Activated CD4-positive, CD25-positive, alpha-beta regulatory T cell treated with anti-CD3 and anti-CD28 coated beads, Interleukin-2, amount 50 U/mL, for 24 hours (primary cell): ENCODE measurements around the gene LILRA2.
"Not testable (repeated sequence)": the region's sequence is repeated elsewhere in the genome, so short reads cannot be mapped to it uniquely, and the experiment has no call there.

Source experiments
- ATAC-seq, 2 donors: fragments of 150-1000 bp; cut with Tn5 transposase; one replicate each; pipeline ENCODE4 v1.10.0; 2021; ENCODE audit warnings: mild to moderate bottlenecking in 1 of 2, moderate library complexity in 1 of 2

LILRA2 gene

DNA sequence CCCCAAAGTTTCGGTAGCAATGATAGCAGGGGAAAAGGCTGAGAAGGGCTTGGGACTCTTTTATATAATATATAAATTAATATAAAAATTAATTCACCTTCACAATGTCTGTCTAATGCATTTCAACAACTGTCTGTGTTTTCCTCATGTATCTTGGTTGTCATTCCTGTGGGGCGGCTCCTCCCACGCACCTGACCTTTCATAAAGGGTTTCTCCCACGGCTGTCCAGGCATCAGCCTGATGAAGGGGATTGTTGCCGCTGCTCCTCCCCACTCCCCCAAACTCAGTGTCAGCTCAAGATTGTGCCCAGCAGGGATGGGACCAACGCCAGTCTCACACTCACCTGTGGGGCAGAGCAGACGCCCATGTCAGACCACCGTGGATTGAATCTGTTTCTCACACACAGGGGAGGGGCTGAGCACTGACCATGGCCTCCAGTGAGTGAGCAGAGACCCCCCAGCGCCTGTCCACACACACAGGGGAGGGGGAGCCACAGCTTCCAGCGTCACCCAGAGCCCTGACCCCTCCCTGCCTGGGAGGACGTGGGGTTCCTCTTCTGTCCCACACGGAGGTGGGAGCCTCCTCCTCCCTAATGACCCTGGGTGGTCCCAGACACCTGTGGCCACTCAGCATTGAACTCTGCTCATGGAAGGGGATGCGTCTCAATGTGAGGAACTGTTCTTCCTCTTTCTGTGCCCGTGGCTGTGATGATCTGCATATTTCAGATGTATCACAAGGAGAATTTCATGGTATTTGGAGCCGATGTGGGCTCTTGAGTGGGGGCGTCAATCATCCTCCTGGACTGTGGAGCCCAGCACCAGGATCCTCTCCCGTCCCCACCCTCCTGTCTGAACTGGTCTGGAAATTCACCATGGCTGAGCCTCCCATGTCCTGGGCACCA, 1.6 kb upstream of the LILRA2 start:
- not testable (repeated sequence) for ATAC-seq

DNA sequence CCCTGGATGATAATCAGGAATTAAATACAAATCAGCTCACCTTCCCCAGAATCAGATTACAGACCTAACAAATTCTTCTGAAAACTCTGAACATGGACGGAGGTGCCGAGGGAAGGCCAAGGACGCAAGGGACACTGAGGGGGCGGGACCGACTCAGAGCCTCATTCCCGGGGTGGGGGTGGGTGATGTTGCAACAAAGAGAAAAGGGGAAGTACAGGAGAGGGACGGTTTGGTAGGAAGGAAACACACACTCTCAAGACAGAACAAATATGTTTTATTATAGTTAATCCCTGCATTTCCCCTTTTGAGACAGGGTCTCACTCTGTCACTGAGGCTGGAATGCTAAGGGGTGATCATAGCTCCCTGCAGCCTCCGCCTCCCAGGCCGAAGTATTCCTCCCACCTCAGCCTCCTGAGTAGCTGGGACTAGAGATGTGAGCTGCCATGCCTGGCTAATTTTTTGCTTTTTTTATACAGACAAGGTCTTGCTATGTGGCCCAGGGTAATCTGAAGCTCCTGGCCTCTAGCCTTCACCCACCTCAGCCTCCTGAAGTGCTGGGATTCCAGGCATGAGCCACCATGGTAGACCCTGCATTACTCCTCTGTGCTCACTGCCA, 786 bp upstream of the LILRA2 start:
- no peak for ATAC-seq

DNA sequence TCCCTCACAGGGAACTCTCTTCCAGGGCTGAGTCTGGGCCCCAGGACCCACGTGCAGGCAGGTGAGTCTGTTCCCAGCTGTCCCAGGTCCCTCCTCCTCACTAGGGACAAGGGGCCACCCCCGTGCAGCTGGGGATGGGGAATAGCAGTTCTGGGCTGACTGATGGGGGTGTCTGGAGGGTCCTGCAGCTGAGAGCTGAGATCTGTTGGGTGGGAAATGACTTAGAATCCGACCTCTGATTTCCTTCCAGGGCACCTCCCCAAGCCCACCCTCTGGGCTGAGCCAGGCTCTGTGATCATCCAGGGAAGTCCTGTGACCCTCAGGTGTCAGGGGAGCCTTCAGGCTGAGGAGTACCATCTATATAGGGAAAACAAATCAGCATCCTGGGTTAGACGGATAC, 461 bp downstream of the LILRA2 start:
- ATAC-seq = no peak

DNA sequence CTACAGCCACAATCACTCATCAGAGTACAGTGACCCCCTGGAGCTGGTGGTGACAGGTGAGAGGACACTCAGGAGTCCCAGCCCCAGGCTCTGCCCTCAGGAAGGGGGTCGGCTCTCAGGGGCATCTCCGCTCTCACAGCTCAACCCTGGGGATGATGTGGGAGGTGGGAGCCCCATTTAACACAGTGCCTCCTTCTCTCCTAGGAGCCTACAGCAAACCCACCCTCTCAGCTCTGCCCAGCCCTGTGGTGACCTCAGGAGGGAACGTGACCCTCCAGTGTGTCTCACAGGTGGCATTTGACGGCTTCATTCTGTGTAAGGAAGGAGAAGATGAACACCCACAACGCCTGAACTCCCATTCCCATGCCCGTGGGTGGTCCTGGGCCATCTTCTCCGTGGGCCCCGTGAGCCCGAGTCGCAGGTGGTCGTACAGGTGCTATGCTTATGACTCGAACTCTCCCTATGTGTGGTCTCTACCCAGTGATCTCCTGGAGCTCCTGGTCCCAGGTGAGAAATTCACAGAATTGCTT, 1.0 kb downstream of the LILRA2 start:
- no peak for ATAC-seq

DNA sequence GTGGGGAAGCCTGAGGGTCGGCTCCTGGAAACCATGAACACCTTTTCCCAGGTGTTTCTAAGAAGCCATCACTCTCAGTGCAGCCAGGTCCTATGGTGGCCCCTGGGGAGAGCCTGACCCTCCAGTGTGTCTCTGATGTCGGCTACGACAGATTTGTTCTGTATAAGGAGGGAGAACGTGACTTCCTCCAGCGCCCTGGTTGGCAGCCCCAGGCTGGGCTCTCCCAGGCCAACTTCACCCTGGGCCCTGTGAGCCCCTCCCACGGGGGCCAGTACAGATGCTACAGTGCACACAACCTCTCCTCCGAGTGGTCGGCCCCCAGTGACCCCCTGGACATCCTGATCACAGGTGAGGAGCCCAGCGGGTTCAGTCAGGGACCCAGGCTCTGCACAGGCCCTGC, 1.6 kb downstream of the LILRA2 start:
- not testable (repeated sequence) for ATAC-seq

DNA sequence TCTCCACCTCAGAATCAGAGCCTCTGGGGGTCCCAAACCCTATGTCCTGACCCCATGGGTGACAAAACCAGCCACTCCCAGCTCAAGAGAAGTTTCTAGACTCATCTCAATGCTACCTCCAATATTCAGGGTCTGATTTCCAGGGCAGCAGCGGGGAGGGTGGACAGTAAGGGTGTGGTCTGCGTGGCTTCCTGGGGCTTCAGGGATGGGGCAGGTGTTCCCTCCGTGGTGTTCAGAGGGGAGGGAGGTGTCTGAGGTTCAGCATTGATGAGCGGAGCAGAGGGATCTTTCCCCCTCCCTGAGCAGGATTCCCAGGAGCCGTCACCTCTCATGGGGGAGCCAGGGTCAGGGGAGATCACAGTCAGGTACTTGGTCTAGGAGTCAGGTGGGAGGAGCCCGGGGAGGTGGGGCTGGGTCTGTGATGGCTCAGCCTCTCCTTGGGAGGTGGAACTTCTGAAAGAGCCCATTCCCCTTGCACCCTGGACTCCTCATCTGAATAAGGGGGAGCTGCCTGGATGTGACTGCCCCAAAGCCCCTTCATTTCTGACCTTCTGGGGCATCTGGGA, 2.9 kb downstream of the LILRA2 start:
- ATAC-seq = no peak

DNA sequence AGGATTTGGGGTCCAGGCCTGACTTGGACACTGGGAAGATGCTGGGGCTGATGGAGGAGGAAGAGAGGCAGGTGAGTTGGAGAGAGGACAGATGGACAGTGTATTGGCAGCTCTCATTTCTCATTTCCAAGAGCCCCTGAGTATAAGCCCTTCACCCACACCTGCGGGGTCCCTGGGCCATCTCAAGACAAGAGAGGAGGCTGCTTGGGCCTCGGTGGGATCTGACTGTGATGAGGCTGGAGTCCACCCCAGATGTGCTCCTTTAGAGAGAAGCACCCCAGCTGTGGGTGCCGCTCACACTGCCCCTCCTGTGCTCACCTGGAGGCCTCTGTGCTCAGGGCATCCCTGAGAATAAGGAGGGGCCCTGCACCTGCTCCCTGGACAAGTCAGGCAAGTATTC, 3.7 kb downstream of the LILRA2 start:
- ATAC-seq = no peak

DNA sequence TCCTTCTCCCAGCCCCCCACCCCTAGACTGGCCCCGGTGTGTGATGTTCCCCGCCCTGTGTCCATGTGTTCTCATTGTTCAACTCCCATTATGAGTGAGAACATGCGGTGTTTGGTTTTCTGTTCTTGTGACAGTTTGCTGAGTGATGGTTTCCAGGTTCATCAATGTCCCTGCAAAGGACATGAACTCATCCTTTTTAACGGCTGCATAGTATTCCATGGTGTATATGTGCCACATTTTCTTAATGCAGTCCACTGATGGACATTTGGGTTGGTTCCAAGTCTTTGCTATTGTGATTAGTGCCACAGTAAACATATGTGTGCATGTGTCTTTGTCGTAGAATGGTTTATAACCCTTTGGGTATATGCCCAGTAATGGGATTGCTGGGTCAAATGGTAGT, 4.7 kb downstream of the LILRA2 start:
- ATAC-seq = not testable (repeated sequence)

DNA sequence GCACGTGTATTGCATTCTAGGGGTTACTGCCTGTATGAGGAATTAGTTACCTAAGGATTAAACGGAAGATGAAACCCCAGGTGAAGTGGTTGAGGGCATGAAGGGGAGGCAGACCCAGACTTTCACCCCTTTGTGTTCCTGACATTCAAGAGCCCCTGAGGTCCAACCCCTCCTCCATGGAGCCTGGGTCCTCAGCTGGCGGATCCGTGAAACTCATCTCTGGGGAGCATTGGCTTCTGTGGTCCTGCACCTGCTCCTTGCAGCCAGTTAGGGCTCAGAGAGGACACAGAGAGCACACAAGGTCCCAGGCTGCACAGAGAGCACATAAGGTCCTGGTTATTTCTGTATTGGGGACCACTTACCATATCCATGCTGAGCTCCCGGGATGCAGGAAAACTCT, 12.8 kb downstream of the LILRA2 start:
- no peak for ATAC-seq

DNA sequence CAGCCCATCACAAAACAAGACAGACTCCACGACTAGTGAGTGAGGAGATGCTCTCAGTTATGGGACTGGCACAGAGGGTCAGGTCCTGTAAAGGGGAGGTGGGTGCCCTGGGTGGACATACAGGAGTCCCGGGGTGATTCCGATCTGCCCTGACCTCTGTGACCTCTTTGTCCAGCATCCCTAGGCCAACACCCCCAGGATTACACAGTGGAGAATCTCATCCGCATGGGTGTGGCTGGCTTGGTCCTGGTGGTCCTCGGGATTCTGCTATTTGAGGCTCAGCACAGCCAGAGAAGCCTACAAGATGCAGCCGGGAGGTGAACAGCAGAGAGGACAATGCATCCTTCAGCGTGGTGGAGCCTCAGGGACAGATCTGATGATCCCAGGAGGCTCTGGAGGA, 13.4 kb downstream of the LILRA2 start:
- no peak for ATAC-seq

DNA sequence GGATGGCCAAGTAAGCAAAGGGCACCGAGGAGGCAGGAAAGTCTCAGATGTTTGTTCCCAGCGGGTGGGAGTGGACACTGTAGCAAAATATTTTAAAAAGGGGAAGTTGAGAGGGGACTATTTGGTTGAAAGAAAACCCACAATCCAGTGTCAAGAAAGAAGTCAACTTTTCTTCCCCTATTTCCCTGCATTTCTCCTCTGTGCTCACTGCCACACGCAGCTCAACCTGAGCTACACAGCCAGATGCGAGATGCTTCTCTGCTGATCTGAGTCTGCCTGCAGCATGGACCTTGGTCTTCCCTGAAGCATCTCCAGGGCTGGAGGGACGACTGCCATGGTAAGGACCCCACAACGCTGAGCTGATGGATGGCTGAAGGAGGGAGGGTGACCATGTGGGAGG, 19.9 kb downstream of the LILRA2 start, which contains the start of gene LILRA1:
TSS of gene LILRA1 (plus strand) at position 188 of the 400 bp plus-strand sequence. CDS start 613 bp downstream, outside the sequence.
- ATAC-seq = not testable (repeated sequence)

DNA sequence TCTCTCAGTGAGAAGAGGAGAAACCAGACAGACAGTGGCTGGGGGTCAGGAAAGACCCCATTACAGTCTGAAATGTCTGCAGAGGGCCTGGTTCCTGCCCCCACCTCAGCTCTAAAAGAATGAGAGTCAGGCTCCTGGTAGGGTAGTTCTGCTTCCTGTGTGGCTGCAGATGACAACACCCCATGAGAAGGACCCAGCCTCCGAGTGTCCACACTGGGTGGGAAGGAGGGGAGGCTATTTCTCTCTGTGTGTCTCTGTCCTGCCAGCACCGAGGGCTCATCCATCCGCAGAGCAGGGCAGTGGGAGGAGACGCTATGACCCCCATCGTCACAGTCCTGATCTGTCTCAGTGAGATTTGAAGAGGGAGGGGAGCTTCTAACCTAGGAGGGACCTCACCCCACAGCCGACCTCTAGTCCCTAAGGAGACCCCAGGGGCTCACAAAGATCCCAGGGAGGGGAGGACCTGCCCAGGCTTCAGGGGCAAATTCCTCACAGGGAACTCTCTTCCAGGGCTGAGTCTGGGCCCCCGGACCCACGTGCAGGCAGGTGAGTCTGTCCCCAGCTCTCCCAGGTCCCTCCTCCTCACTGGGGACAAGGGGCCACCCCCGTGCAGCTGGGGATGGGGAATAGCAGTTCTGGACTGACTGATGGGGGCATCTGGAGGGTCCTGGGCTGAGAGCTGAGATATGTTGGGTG, 20.5 kb downstream of the LILRA2 start:
- not testable (repeated sequence) for ATAC-seq

DNA sequence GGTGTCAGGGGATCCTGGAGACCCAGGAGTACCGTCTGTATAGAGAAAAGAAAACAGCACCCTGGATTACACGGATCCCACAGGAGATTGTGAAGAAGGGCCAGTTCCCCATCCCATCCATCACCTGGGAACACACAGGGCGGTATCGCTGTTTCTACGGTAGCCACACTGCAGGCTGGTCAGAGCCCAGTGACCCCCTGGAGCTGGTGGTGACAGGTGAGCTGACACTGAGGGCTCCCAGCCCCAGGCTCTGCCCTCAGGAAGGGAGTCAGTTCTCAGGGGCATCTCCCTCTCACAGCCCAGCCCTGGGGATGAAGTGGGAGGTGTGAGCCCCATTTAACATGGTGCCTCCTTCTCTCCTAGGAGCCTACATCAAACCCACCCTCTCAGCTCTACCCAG, 21.1 kb downstream of the LILRA2 start:
- no peak for ATAC-seq

DNA sequence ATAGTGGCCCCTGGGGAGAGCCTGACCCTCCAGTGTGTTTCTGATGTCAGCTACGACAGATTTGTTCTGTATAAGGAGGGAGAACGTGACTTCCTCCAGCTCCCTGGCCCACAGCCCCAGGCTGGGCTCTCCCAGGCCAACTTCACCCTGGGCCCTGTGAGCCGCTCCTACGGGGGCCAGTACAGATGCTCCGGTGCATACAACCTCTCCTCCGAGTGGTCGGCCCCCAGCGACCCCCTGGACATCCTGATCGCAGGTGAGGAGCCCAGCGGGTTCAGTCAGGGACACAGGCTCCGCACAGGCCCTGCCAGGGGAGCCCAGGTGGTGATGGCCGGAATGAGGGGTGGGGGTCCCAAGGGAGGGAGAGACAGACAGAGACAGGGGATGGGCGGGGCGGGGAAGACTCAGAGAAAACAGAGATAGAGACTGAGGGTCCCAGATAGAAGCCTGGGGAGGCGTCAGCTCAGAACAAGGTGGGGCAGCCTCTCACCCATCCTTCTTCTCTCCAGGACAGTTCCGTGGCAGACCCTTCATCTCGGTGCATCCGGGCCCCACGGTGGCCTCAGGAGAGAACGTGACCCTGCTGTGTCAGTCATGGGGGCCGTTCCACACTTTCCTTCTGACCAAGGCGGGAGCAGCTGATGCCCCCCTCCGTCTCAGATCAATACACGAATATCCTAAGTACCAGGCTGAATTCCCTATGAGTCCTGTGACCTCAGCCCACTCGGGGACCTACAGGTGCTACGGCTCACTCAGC, 22.3 kb downstream of the LILRA2 start:
- ATAC-seq = not testable (repeated sequence)

DNA sequence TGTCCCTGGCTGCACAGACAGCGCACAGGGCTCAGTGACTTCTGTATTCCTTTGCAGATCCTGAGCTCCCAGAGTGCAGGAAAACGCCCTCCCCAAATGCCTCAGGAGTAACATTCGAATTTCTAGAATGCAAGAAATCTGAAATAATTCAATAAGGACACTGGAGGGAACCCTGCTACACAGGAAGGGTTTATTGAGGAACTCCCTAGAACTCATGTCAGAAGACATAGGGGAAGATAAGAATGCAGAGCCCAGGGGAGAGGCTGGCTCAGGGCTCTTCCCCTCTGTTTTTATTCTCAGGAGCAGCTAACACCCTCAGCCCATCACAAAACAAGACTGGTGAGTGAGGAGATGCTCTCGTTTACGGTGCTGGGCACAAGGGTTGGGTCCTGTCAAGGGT, 26.6 kb downstream of the LILRA2 start:
- no peak for ATAC-seq

DNA sequence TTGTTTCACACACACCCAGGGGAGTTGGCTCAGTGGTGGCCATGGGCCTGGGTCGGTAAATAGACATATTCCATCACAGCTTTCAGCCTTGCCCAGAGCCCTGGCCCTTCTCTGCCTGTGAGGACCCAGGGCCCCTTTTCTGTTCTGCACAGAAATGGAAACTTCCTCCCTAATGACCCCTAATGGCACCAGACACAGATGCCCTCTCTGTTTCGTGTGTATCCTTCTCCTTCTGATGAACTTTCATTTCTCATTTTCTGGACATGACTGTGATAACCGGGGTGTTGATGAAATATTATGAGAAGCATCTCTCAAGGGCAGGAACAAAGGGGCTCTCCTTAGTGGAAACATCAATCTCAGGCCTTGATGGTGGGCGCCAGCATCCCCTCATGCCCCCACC, 32.6 kb downstream of the LILRA2 start:
- no peak for ATAC-seq

DNA sequence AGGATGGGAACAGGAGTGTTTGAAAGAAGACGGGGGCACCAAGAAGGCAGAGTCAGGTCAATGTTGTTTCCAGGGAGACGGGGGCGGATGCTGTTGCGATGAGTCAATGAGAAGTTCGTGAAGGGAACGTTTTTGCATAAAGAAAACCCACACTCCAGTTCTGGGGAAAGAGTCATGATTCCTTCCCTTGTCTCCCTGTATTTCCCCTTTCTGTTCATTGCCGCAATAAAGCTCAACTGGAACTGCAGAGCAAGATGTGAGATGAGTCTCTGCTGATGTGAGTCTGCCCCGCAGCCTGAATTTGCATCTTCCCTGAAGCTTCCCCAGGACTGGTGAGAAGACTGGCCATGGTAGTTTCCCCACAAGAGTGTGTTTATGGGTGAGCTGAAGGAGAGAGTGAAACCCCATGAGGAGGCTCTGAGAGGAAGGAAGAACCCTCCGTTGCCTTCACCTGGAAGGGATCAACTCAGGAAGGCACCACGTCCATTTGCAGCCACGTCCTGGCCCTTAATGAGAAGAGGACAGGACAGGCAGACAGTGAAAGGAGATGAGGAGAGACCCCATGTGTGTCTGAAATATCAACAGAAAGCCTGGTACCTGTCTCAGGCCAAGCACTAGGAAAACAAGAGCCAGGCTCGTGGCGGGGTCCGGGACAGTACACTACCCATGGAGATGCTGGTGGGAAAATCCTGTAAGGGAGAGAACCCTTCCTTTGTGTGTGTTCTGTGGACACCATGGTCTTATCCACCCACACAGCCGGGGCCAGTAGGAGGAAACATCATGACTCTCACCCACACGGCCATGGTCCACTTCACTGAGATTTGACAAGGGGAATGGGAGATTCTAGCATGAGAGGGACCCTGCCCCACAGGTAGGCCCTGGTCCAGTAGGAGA, 33.5 kb downstream of the LILRA2 start:
- peak; percentile 32 to 41 for ATAC-seq

DNA sequence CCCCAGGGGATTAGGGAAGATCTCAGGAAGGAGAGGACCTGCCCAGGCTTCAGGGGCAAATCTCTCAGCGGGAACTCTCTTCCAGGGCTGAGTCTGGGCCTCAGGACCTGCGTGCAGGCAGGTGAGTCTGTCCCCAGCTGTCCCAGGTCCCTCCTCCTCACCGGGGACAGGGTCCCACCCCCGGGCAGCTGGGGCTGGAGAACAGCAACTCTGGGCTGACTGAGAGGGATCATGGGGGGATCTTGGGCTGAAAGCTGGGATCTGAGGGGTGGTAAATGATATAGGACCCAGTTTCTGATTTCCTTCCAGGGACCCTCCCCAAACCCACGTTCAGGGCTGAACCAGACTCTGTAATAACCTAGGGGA, 34.2 kb downstream of the LILRA2 start:
- ATAC-seq = no peak

DNA sequence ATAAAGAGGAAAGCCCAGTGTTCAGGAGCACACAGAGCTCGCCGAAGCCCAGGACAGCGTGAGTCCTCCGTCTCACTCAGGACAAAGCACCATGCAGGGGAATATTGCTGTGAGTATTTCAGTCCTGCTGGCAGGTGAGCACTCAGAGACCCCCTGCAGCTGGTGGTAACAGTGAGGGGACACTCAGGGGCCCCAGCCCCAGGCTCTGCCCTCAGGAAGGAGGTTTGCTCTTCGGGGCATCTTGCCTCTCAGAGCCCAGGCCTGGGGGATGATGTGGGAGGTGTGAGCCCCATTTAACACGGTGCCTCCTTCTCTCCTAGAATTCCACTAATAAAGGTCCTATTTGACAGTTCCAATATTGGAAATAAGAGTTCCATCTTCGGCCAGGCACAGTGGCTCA, 34.6 kb downstream of the LILRA2 start:
- ATAC-seq = no peak

DNA sequence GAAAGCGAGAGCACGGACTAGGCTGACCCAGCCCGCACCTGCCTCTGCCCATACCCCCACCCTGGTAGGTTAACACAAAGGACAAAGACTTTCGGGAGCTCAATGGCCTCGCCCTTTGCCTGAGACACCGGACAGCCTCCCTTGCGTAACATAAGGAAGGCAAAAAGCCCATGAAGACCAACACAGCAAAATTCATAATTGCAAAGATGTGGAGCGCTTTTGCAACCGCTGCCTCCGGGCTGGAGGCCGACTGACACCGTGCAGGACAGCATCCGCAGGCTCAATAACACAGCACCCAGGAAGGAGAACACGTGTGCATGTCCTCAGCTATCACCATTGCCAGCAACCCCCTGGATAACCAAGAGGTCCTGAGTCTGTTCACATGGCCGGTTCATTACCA, 35.2 kb downstream of the LILRA2 start:
- ATAC-seq = no peak

DNA sequence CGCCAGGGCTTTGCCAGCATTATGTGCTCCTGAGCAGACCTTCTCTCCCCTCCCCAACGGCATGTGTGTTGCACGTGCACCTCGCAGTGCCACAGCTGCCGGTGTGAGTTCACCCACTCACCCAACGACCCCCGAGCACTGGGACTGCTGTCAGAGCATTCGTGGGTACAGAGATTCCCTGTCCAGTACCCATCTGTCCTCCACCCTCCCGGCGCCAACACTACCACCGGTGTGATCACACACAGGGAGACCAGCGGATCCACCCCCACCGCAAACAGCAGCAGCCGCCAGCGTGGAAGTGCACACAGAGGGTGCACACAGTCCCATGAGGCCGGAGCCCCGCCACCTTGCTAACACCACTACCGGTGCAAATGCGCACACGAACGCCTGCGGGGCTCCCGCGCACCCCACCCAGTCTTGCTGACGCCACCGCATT, 35.8 kb downstream of the LILRA2 start:
- ATAC-seq = no peak
